ENCODE results near the gene CST7.

- TF ChIP-seq, protein P1, sequence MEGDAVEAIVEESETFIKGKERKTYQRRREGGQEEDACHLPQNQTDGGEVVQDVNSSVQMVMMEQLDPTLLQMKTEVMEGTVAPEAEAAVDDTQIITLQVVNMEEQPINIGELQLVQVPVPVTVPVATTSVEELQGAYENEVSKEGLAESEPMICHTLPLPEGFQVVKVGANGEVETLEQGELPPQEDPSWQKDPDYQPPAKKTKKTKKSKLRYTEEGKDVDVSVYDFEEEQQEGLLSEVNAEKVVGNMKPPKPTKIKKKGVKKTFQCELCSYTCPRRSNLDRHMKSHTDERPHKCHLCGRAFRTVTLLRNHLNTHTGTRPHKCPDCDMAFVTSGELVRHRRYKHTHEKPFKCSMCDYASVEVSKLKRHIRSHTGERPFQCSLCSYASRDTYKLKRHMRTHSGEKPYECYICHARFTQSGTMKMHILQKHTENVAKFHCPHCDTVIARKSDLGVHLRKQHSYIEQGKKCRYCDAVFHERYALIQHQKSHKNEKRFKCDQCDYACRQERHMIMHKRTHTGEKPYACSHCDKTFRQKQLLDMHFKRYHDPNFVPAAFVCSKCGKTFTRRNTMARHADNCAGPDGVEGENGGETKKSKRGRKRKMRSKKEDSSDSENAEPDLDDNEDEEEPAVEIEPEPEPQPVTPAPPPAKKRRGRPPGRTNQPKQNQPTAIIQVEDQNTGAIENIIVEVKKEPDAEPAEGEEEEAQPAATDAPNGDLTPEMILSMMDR (IDR thresholded peaks at IDR 0.05; ENCODE audit: extremely low read depth in 1 of 2, insufficient read depth in 1 of 2, low read depth in 1 of 2, low read length in 2 of 2) = no peak
- TF ChIP-seq FOS (IDR thresholded peaks at IDR 0.05; ENCODE audit: borderline replicate concordance, insufficient read depth, low read length) (no peak), POLR2A (IDR thresholded peaks at IDR 0.05; ENCODE audit: low read depth, low read length) (no peak), EZH2 (IDR thresholded peaks at IDR 0.05; ENCODE audit: borderline replicate concordance, low read depth, low read length, severe bottlenecking) (no peak), POLR2AphosphoS5 (IDR thresholded peaks at IDR 0.05; ENCODE audit: insufficient read depth, low read depth, low read length) (no peak), MAX (IDR thresholded peaks at IDR 0.05; ENCODE audit: insufficient read depth, insufficient read length) (no peak)
Measured at GRCh38 chr20:24908642-24909041, 40.4 kb upstream of the CST7 start.

All from endothelial cell of umbilical vein (primary cell).